ENCODE measurements around the gene HSD17B14. TPM values are rescaled to one million over a fixed set of nuclear protein-coding genes. Genes with fewer than 3 reads are reported as not detected.
"Not testable (repeated sequence)": the region's sequence is repeated elsewhere in the genome, so short reads cannot be mapped to it uniquely, and the experiment has no call there.

Gene HSD17B14
- total and polyA plus RNA-seq, 2 experiments from 2014 or later, result 8.4 to 11.7 TPM

DNA sequence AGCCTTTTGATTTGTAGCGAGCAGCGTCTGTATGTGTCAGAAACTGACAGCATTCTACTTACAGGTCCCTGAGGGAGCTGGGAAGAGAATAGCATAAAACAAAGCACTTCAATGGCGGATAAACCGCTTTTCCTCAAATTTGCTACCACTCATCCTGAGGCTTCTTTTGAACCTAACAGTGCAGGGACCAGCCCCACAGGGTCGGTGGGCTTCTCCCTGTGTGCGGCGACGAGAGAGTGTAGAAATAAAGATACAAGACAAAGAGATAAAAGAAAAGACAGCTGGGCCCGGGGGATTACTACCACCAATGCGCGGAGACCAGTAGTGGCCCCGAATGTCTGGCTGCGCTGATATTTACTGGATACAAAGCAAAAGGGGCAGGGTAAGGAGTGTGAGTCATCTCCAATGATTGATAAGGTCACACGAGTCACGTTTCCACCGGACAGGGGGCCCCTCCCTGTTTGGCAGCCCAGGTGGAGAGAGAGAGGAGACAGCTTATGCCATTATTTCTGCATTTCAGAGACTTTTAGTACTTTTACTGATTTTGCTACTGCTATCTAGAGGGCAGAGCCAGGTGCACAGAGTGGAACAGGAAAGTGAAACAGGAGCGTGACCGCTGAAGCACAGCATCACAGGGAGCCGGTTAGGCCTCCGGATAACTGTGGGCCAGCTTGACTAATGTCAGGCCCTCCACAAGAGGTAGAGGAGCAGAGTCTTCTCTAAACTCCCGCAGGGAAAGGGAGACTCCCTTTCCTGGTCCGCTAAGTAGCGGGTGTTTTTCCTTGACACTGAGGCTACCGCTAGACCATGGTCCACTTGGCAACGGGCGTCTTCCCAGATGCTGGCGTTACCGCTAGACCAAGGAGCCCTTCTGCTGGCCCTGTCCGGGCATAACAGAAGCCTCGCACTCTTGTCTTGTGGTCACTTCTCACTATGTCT is 40.0 kb upstream of the HSD17B14 start:
- not testable (repeated sequence) for DNase-seq (ENCODE audit: low spot score); H3F3A ChIP-seq (replicated peaks; ENCODE audit: low read depth); H2AFZ ChIP-seq; H3K4me3 Mint-ChIP-seq; ATAC-seq; H3K27me3 Mint-ChIP-seq (ENCODE audit: insufficient read depth, low read depth, poor library complexity); H3K9me2 ChIP-seq (ENCODE audit: insufficient read depth); H3K27ac Mint-ChIP-seq; H3K9me3 Mint-ChIP-seq; H3K4me2 ChIP-seq; H3K27me3 ChIP-seq (ENCODE audit: insufficient read depth); H3K27ac ChIP-seq (ENCODE audit: low read depth); H3K4me3 ChIP-seq
- Histone ChIP-seq H3K79me2 (replicated peaks; ENCODE audit: insufficient read depth) (peaks cover 21% of the 10 kb centered on the region), H3K36me3 (ENCODE audit: insufficient read depth) (peaks cover 12% of the 10 kb centered on the region), H3K4me1 (ENCODE audit: insufficient read depth) (peaks cover 11% of the 10 kb centered on the region), H4K20me1 (replicated peaks; ENCODE audit: insufficient read depth) (peaks cover 17% of the 10 kb centered on the region)
- H3K36me3 Mint-ChIP-seq (ENCODE audit: low read depth), result peaks cover 45% of the 10 kb centered on the region
- peaks cover 21% of the 10 kb centered on the region for H3K4me1 Mint-ChIP-seq

DNA sequence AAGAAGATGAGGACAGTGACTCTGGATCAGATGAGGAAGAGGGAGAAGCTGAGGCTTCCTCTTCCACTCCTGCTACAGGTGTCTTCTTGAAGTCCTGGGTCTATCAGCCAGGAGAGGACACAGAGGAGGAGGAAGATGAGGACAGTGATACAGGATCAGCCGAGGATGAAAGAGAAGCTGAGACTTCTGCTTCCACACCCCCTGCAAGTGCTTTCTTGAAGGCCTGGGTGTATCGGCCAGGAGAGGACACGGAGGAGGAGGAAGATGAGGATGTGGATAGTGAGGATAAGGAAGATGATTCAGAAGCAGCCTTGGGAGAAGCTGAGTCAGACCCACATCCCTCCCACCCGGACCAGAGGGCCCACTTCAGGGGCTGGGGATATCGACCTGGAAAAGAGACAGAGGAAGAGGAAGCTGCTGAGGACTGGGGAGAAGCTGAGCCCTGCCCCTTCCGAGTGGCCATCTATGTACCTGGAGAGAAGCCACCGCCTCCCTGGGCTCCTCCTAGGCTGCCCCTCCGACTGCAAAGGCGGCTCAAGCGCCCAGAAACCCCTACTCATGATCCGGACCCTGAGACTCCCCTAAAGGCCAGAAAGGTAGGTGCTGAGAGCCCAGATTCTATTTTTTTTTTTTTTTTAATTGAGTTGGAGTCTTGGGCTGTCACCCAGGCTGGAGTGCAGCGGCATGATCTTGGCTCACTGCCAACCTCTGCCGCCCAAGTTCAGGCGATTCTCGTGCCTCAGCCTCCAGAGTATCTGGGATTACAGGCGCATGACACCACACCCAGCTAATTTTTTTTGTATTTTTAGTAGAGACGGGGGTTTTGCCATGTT is 38.2 kb upstream of the HSD17B14 start:
- Histone ChIP-seq H3K4me1 (ENCODE audit: insufficient read depth) (peaks cover 4% of the 10 kb centered on the region), H3K4me3 (0 out of 2 replicates have a peak overlapping the region, but pooled peaks have one; percentile 10), H3K79me2 (replicated peaks; ENCODE audit: insufficient read depth) (peaks cover 21% of the 10 kb centered on the region), H3K4me2 (peak overlapping the region; percentile 32; the same call in 1 of the 2 replicates), H3K9me2 (ENCODE audit: insufficient read depth) (no peaks in the 10 kb centered on the region), H3K27me3 (ENCODE audit: insufficient read depth) (no peaks in the 10 kb centered on the region), H2AFZ (no peak overlapping the region), H3F3A (replicated peaks; ENCODE audit: low read depth) (peaks cover 8% of the 10 kb centered on the region; the same call in 1 of the 2 replicates), H3K27ac (ENCODE audit: low read depth) (no peak overlapping the region), H3K36me3 (ENCODE audit: insufficient read depth) (peaks cover 12% of the 10 kb centered on the region), H4K20me1 (replicated peaks; ENCODE audit: insufficient read depth) (peaks cover 17% of the 10 kb centered on the region)
- H3K36me3 Mint-ChIP-seq (ENCODE audit: low read depth), result peaks cover 45% of the 10 kb centered on the region
- peaks cover 18% of the 10 kb centered on the region for H3K4me1 Mint-ChIP-seq
- H3K4me3 Mint-ChIP-seq, result peak overlapping the region; percentile 48; the same call in 1 of the 3 replicates
- no peak overlapping the region; the same call in 1 of the 2 replicates for H3K27ac Mint-ChIP-seq
- DNase-seq (ENCODE audit: low spot score), result no peak
- peaks cover 4% of the 10 kb centered on the region; the same call in 1 of the 3 replicates for H3K9me3 Mint-ChIP-seq
- H3K27me3 Mint-ChIP-seq (ENCODE audit: insufficient read depth, low read depth, poor library complexity), result peaks cover 6% of the 10 kb centered on the region
- no peak for ATAC-seq
- no peak for TF ChIP-seq STAT1 (IDR thresholded peaks at IDR 0.05; ENCODE audit: unreplicated experiment)
- no peak for TF ChIP-seq POLR2AphosphoS5 (IDR thresholded peaks at IDR 0.05; ENCODE audit: low read depth)
- no peak for TF ChIP-seq CREB1 (CRISPR knock-in tag; IDR thresholded peaks at IDR 0.05; ENCODE audit: low read depth)
- TF ChIP-seq, protein P1, sequence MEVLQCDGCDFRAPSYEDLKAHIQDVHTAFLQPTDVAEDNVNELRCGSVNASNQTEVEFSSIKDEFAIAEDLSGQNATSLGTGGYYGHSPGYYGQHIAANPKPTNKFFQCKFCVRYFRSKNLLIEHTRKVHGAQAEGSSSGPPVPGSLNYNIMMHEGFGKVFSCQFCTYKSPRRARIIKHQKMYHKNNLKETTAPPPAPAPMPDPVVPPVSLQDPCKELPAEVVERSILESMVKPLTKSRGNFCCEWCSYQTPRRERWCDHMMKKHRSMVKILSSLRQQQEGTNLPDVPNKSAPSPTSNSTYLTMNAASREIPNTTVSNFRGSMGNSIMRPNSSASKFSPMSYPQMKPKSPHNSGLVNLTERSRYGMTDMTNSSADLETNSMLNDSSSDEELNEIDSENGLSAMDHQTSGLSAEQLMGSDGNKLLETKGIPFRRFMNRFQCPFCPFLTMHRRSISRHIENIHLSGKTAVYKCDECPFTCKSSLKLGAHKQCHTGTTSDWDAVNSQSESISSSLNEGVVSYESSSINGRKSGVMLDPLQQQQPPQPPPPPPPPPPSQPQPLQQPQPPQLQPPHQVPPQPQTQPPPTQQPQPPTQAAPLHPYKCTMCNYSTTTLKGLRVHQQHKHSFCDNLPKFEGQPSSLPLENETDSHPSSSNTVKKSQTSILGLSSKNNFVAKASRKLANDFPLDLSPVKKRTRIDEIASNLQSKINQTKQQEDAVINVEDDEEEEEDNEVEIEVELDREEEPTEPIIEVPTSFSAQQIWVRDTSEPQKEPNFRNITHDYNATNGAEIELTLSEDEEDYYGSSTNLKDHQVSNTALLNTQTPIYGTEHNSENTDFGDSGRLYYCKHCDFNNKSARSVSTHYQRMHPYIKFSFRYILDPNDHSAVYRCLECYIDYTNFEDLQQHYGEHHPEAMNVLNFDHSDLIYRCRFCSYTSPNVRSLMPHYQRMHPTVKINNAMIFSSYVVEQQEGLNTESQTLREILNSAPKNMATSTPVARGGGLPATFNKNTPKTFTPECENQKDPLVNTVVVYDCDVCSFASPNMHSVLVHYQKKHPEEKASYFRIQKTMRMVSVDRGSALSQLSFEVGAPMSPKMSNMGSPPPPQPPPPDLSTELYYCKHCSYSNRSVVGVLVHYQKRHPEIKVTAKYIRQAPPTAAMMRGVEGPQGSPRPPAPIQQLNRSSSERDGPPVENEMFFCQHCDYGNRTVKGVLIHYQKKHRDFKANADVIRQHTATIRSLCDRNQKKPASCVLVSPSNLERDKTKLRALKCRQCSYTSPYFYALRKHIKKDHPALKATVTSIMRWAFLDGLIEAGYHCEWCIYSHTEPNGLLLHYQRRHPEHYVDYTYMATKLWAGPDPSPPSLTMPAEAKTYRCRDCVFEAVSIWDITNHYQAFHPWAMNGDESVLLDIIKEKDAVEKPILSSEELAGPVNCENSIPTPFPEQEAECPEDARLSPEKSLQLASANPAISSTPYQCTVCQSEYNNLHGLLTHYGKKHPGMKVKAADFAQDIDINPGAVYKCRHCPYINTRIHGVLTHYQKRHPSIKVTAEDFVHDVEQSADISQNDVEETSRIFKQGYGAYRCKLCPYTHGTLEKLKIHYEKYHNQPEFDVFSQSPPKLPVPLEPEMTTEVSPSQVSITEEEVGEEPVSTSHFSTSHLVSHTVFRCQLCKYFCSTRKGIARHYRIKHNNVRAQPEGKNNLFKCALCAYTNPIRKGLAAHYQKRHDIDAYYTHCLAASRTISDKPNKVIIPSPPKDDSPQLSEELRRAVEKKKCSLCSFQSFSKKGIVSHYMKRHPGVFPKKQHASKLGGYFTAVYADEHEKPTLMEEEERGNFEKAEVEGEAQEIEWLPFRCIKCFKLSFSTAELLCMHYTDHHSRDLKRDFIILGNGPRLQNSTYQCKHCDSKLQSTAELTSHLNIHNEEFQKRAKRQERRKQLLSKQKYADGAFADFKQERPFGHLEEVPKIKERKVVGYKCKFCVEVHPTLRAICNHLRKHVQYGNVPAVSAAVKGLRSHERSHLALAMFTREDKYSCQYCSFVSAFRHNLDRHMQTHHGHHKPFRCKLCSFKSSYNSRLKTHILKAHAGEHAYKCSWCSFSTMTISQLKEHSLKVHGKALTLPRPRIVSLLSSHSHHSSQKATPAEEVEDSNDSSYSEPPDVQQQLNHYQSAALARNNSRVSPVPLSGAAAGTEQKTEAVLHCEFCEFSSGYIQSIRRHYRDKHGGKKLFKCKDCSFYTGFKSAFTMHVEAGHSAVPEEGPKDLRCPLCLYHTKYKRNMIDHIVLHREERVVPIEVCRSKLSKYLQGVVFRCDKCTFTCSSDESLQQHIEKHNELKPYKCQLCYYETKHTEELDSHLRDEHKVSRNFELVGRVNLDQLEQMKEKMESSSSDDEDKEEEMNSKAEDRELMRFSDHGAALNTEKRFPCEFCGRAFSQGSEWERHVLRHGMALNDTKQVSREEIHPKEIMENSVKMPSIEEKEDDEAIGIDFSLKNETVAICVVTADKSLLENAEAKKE (CRISPR knock-in tag; IDR thresholded peaks at IDR 0.05), result no peak
- TF ChIP-seq, protein P2, sequence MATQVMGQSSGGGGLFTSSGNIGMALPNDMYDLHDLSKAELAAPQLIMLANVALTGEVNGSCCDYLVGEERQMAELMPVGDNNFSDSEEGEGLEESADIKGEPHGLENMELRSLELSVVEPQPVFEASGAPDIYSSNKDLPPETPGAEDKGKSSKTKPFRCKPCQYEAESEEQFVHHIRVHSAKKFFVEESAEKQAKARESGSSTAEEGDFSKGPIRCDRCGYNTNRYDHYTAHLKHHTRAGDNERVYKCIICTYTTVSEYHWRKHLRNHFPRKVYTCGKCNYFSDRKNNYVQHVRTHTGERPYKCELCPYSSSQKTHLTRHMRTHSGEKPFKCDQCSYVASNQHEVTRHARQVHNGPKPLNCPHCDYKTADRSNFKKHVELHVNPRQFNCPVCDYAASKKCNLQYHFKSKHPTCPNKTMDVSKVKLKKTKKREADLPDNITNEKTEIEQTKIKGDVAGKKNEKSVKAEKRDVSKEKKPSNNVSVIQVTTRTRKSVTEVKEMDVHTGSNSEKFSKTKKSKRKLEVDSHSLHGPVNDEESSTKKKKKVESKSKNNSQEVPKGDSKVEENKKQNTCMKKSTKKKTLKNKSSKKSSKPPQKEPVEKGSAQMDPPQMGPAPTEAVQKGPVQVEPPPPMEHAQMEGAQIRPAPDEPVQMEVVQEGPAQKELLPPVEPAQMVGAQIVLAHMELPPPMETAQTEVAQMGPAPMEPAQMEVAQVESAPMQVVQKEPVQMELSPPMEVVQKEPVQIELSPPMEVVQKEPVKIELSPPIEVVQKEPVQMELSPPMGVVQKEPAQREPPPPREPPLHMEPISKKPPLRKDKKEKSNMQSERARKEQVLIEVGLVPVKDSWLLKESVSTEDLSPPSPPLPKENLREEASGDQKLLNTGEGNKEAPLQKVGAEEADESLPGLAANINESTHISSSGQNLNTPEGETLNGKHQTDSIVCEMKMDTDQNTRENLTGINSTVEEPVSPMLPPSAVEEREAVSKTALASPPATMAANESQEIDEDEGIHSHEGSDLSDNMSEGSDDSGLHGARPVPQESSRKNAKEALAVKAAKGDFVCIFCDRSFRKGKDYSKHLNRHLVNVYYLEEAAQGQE (IDR thresholded peaks at IDR 0.05; ENCODE audit: unreplicated experiment), result no peak
- no peak for TF ChIP-seq NANOG (IDR thresholded peaks at IDR 0.05; ENCODE audit: borderline replicate concordance)
- TF ChIP-seq EZH2 (IDR thresholded peaks at IDR 0.05; ENCODE audit: low read depth, unreplicated experiment), result no peak
- no peak for TF ChIP-seq ZNF331 (CRISPR knock-in tag; IDR thresholded peaks at IDR 0.05; ENCODE audit: low read depth)
